Right lobe of liver (tissue), 6 donors: ENCODE measurements around the gene VAV3. TPM values are rescaled to one million over a fixed set of nuclear protein-coding genes. Genes with fewer than 3 reads are reported as not detected.

Source experiments
- ATAC-seq, 4 donors: fragments of 200-7000 bp; cut with Tn5 transposase; one replicate each; pipeline ENCODE4 v1.9.1; 2020; ENCODE audit warnings: mild to moderate bottlenecking in 4 of 4, moderate library complexity in 4 of 4
- DNase-seq, 3 donors: peaks; one replicate each; pipeline ENCODE4 v3.0.0-alpha.2; 2020
- H3K27ac ChIP-seq, 3 donors: fragments of 200-600 bp; one replicate each; pipeline ENCODE4 v1.8.0; 2022
- H3K27me3 ChIP-seq, 2 donors: fragments of 200-600 bp; one replicate each; pipeline ENCODE4 v1.8.0; 2022
- H3K36me3 ChIP-seq, 4 donors: fragments of 200-600 bp; sonication (generic) in 1 of 4; one replicate each; pipeline versions ENCODE4 v1.5.1 to v1.8.0; 2017 to 2022; ENCODE audit warnings: control low read depth in 1 of 4
- H3K4me1 ChIP-seq, 4 donors: fragments of 200-600 bp; sonication (generic) in 1 of 4; one replicate each; pipeline versions ENCODE4 v1.5.1 to v1.8.0; 2017 to 2022; ENCODE audit warnings: control low read depth in 1 of 4
- H3K4me3 ChIP-seq, 3 donors: fragments of 200-600 bp; one replicate each; pipeline ENCODE4 v1.8.0; 2022
- H3K9me3 ChIP-seq, 4 donors: fragments of 200-600 bp; sonication (generic) in 1 of 4; one replicate each; pipeline versions ENCODE4 v1.5.1 to v1.8.0; 2017 to 2022; ENCODE audit warnings: control low read depth in 1 of 4
- POLR2A ChIP-seq: fragments of 450-650 bp; IDR thresholded peaks from one replicate; pipeline ENCODE4 v1.6.1; 2017; ENCODE audit warnings: antibody characterized with exemption, mild to moderate bottlenecking
- WGBS: methylation state at CpG from one replicate; pipeline ENCODE4 v1.1.6; 2018; ENCODE audit warnings: low coverage, low lambda C conversion rate; ENCODE audit not compliant: insufficient coverage; ENCODE audit errors: missing lambda C conversion rate; 5-methylcytosine and 5-hydroxymethylcytosine counted together
- intact Hi-C, 2 donors: fragments of 100-400 bp; cut with DNase I; formaldehyde crosslinking; loops; one replicate each; pipeline versions ENCODE4 v1.11.2 to v1.14.1; 2022
- total RNA-seq, 6 experiments: library from RNA; depleted of rRNA in 2 of 6; stranded (reverse); fragments of >200 nt in 2 of 6; fragmentation: NEBNext Ultra II Directional in 3 of 6; extraction: Animal tissue kit (Norgen Biotek cat#: 25700) in 3 of 6; gene quantifications; one replicate each; pipeline versions ENCODE4 v1.1.0 to v1.2.4, GENCODE V29; 2016 to 2023
- TF ChIP-seq, protein P1 (sequence below), 4 donors: fragments of 200-600 bp in 3 of 4; fragments of 450-650 bp in 1 of 4; IDR thresholded peaks; one replicate each; pipeline versions ENCODE4 v1.5.1 to v1.8.0; 2016 to 2022; ENCODE audit warnings: antibody characterized with exemption in 4 of 4, mild to moderate bottlenecking in 2 of 4
- donor health status: DM: no; HTN: yes; CAD: no.
- donor health status: DM: no; HTN: no; CAD: no.
- donor health status: DM: no; HTN: no; CAD: no.
- donor health status: DM: no; HTN: yes; CAD: no.
- donor health status: DM: no; HTN: yes; CAD: no.

Gene VAV3
- total RNA-seq, 6 experiments from 2014 or later, result 0.77 to 3.6 (median 1.5) TPM

DNA sequence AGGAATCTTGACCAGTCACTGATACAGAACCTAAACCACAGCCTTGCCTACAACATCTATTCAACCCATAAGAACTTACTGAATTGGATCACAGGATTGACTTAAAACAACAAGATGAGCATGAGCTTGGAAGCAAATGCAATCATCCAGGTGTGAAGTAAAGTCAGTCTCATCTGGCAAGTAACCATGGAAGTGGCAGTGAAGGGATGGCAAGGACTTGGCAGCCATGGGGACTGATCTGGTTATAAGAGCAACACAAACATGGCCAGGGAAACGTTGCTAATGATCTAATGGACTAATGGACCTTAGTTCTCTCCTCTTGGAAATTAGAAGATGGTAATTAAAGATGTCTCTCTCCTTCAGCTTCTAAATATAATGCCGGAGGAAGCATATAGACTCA is 133.1 kb downstream of the VAV3 start:
- ATAC-seq, result no peak
- intact Hi-C loops, result no loop called here
- no peaks in the 10 kb centered on the region for H3K36me3 ChIP-seq
- H3K4me3 ChIP-seq, result no peak overlapping the region
- H3K9me3 ChIP-seq, result no peaks in the 10 kb centered on the region
- no peaks in the 10 kb centered on the region for H3K27me3 ChIP-seq
- WGBS, result 49% methylated on average over 2 of the region's 2 CpGs
- H3K4me1 ChIP-seq, result no peaks in the 10 kb centered on the region
- no peak for DNase-seq
- no peak for TF ChIP-seq POLR2A
- TF ChIP-seq, protein P1, sequence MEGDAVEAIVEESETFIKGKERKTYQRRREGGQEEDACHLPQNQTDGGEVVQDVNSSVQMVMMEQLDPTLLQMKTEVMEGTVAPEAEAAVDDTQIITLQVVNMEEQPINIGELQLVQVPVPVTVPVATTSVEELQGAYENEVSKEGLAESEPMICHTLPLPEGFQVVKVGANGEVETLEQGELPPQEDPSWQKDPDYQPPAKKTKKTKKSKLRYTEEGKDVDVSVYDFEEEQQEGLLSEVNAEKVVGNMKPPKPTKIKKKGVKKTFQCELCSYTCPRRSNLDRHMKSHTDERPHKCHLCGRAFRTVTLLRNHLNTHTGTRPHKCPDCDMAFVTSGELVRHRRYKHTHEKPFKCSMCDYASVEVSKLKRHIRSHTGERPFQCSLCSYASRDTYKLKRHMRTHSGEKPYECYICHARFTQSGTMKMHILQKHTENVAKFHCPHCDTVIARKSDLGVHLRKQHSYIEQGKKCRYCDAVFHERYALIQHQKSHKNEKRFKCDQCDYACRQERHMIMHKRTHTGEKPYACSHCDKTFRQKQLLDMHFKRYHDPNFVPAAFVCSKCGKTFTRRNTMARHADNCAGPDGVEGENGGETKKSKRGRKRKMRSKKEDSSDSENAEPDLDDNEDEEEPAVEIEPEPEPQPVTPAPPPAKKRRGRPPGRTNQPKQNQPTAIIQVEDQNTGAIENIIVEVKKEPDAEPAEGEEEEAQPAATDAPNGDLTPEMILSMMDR (IDR thresholded peaks at IDR 0.05), result no peak
- H3K27ac ChIP-seq, result no peak overlapping the region

DNA sequence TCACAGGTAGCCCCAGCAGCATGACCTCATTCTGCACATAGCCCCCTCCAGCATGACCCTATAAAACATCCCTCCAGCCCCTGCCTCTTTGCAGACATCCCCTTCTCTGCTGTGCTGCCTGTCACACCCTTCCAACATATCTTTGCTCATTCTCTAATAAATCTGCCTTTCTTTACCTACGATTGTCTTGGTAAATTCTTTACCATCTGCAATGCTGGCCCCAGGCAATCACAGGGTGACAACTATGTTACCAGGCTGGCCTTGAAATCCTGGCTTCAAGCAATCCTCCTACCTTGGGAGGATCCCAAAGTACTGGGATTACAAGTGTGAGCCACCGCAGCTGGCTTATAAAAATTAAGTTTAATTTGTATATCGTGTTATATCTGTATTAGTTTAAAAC is 134.5 kb downstream of the VAV3 start:
- no peak for DNase-seq
- 64% methylated on average over 3 of the region's 3 CpGs for WGBS

GRCh38 chr1:107830075-107830474 is 134.9 kb downstream of the VAV3 start:
- no peak overlapping the region for H3K4me3 ChIP-seq
- no CpG with 5 or more reads among the region's 1 CpG for WGBS
- no peaks in the 10 kb centered on the region for H3K36me3 ChIP-seq
- no peak overlapping the region for H3K27ac ChIP-seq
- no peak for ATAC-seq
- H3K4me1 ChIP-seq, result no peaks in the 10 kb centered on the region
- DNase-seq, result no peak
- TF ChIP-seq, protein P1 (IDR thresholded peaks at IDR 0.05), result no peak
- no peak for TF ChIP-seq POLR2A
- no peaks in the 10 kb centered on the region for H3K27me3 ChIP-seq
- intact Hi-C loops, result no loop called here
- no peaks in the 10 kb centered on the region for H3K9me3 ChIP-seq

More for the DNA sequence above, 134.5 kb downstream of the VAV3 start:
- Histone ChIP-seq H3K36me3 (no peaks in the 10 kb centered on the region), H3K27ac (no peak overlapping the region), H3K27me3 (no peaks in the 10 kb centered on the region), H3K9me3 (no peaks in the 10 kb centered on the region), H3K4me1 (no peaks in the 10 kb centered on the region), H3K4me3 (no peak overlapping the region)
- no peak for ATAC-seq
- TF ChIP-seq, protein P1 (IDR thresholded peaks at IDR 0.05), result no peak
- TF ChIP-seq POLR2A, result no peak
- intact Hi-C loops, result no loop called here

- DNase-seq, result no peak
- no peaks in the 10 kb centered on the region for H3K4me1 ChIP-seq
- no peak overlapping the region for H3K27ac ChIP-seq
- TF ChIP-seq, protein P1 (IDR thresholded peaks at IDR 0.05), result no peak
- no peak for TF ChIP-seq POLR2A
- no peaks in the 10 kb centered on the region for H3K27me3 ChIP-seq
- no peaks in the 10 kb centered on the region for H3K36me3 ChIP-seq
- intact Hi-C loops, result no loop called here
- H3K9me3 ChIP-seq, result no peaks in the 10 kb centered on the region
- peak in 3 of 4 donors; percentile 20 to 43 (median 38) for ATAC-seq
- 29% methylated on average over 1 of the region's 1 CpG for WGBS
- no peak overlapping the region for H3K4me3 ChIP-seq
These were observed 135.8 kb downstream of the VAV3 start for GRCh38 chr1:107829036-107829770.
